Measurements from ENCODE around the gene ZFC3H1.
"Not testable (repeated sequence)": the region's sequence is repeated elsewhere in the genome, so short reads cannot be mapped to it uniquely, and the experiment has no call there.

The ZFC3H1 gene, protein sequence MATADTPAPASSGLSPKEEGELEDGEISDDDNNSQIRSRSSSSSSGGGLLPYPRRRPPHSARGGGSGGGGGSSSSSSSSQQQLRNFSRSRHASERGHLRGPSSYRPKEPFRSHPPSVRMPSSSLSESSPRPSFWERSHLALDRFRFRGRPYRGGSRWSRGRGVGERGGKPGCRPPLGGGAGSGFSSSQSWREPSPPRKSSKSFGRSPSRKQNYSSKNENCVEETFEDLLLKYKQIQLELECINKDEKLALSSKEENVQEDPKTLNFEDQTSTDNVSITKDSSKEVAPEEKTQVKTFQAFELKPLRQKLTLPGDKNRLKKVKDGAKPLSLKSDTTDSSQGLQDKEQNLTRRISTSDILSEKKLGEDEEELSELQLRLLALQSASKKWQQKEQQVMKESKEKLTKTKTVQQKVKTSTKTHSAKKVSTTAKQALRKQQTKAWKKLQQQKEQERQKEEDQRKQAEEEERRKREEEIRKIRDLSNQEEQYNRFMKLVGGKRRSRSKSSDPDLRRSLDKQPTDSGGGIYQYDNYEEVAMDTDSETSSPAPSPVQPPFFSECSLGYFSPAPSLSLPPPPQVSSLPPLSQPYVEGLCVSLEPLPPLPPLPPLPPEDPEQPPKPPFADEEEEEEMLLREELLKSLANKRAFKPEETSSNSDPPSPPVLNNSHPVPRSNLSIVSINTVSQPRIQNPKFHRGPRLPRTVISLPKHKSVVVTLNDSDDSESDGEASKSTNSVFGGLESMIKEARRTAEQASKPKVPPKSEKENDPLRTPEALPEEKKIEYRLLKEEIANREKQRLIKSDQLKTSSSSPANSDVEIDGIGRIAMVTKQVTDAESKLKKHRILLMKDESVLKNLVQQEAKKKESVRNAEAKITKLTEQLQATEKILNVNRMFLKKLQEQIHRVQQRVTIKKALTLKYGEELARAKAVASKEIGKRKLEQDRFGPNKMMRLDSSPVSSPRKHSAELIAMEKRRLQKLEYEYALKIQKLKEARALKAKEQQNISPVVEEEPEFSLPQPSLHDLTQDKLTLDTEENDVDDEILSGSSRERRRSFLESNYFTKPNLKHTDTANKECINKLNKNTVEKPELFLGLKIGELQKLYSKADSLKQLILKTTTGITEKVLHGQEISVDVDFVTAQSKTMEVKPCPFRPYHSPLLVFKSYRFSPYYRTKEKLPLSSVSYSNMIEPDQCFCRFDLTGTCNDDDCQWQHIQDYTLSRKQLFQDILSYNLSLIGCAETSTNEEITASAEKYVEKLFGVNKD (N-terminal part only)

DNA sequence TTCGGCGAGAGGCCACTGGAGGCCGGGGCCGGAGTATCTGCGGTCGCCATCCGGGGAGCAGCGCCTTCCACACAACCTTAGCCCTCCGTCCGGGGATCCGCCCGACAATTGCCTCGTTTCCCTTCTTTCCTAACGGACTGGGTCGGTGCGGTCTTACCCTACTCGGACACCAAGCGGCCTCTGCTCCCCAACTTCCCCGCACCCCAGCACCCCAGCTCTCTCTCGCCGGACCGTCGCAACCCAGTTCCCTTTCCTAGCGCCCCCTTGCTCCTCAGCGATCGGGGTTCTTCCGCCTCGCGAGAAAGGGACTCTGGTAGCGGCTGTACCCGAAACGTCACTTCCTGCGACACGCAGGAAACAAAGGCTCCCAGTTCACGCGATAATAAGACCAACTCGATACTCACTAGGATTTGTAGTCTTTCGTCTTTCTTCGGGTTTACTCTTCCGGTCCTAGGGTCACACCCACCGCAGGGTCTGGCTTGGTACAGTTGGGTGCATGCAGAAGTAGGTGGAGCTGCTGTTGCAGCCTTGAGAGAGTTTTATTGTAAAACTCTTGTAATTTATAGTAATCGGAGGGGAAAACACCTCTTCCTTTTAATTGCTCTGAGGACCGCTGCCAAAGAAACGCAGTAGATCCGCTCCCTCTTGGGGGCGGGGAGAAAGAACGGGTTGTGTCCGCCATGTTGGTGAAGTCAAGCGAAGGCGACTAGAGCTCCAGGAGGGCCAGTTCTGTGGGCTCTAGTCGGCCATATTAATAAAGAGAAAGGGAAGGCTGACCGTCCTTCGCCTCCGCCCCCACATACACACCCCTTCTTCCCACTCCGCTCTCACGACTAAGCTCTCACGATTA, at the start of gene ZFC3H1, which contains the start of gene THAP2:
TSS of gene ZFC3H1 (minus strand) at position 288 of the 850 bp plus-strand sequence. CDS start at position 50, 238 bp downstream.
TSS of gene THAP2 (plus strand) at position 741 of the 850 bp plus-strand sequence. CDS start 209 bp downstream, outside the sequence.
- peak; percentile 80 for DNase-seq (ENCODE audit: low spot score)

DNA sequence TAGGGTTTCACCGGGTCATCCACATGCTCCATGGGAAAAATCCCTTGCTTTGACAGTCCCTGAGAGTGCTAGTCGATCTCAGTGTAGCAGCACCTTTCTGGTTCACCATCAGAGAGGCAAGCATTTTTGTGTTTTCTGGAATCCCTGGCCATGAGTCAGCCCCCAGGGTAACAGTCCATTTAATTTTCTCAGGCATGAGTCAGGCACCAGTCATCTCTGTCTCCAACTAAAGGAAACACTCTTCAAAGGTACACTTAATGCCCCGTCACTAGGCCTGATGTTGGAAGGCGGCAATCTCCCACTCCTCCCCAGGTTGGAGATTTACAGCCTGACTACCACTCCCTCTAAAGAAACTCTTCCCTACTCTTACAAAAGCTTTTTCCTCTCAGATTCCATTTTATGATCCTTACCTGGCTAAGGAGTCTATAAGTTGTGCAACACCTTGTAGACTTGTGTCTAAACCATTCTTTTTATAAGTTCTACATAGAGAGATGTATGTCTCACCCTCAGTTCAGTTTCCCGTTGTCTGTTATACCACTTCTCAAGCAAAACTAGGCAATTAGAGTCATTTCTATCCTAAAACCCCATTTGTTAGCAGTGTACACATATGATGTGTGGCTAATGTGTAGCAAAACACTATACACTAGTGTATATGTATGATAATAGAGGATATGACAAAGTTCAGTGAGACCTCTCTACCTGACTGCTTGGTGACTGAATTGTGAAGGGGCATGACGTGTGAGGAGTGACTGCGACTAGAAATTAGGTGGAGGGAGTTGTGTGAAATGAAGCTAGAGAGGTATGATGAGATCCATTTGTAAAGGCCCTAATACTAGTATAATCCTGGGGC, 46.9 kb upstream of the ZFC3H1 start:
- DNase-seq (ENCODE audit: low spot score): no peak

DNA sequence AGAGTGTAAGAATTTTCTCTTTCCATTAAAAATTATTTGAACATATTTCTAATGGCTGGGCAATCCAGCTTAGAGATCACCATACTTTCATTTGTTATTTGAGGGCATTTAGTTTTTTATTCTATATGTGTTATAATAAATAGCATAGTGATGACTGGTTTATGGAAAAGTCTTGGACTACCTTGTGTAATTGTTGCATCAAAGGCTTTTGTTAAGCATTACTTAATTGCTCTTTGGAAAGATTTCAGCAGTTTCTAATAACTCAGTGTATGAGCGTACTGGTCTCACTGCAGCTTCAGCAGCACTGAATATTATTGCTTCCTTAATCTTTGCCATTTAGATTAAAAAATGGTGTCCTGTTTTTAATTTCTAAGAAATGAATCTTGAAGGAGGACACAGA, 45.0 kb upstream of the ZFC3H1 start:
- no peak for DNase-seq (ENCODE audit: low spot score)

DNA sequence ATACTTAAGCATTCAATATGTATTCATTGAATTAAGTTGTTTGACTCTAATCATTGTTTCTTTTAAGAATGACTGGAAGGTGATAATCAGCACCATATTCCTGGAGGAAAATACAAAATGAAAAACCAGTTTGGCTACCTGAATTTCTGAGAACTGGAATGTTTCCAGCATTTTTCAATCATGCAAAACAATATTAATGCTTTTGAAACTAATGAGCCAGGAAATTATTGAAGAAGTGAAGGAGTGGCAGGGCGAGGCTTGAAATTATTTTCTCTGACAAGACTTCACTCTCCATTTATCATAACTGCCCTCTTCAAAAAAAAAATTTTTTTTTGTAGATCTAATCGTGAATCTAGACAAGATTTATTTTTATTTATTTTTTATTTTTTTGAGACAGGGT, 41.3 kb upstream of the ZFC3H1 start:
- no peak for DNase-seq (ENCODE audit: low spot score)

DNA sequence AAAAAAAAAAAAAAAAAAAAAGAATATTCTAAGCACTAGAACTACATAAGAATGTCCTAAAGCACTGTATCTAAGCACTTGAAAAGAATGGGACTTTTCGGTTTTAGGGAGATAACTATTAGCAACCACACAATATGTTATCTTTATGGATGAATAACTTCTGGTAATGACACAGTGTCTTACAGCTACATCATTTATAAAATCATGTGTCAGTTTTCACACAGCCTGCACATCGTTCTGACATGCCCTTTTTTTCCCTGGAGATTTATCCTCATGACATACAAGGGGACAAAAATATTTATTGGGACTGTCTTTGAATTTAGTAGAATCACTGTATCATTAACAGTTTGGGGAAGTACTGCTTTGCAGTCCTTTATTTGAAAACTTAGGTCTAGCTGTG, 39.6 kb upstream of the ZFC3H1 start:
- no peak for DNase-seq (ENCODE audit: low spot score)

DNA sequence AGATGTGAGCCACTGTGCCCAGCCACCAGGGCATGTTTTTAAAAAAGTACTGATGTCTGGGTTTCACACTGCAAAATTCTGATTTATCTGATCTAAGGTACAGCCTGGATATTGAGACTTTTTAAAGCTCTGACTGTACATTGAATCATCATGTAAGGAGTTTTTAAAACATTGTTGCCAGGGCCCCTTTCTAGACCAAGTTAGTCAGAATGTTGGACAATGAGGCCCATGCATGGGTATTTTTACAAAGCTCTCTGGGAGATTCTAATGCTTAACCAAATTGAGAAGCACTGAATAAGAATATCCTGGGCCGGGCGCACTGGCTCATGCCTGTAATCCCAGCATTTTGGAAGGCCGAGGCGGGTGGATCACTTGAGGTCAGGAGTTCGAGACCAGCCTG, 38.9 kb upstream of the ZFC3H1 start:
- no peak for DNase-seq (ENCODE audit: low spot score)

DNA sequence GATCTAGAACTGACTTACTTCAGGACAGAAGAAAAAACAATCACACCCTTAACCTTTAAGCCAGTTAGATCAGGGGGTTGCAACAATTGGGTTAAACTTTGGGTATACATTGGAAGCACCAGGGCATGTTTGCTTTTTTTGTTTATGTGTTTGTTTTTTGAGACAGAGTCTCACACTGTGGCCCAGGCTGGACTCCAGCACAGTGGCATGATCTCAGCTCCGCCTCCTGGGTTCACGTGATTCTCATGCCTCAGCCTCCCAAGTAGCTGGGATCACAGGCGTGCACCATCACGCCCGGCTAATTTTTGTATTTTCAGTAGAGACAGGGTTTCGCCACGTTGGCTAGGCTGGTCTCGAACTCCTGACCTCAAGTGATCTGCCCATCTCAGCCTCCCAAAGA, 38.5 kb upstream of the ZFC3H1 start:
- DNase-seq (ENCODE audit: low spot score): not testable (repeated sequence)

DNA sequence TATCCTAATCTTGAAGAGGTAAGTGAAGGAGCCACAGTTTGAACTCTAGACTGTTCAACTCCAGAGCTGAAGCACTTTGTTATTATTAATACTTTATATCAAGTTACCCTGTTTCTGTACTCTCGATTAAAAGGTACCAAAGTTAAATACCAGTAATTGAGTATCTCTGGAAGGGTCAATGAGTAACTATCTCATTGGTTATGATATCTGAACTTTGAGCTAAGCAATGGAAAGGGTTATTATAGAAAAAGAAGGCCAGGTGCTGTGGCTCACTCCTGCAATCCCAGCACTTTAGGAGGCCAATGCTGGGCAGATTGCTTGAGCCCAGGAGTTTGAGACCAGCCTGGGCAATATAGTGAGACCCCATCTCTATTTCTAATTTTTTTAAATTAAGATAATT, 32.1 kb upstream of the ZFC3H1 start:
- no peak for DNase-seq (ENCODE audit: low spot score)

DNA sequence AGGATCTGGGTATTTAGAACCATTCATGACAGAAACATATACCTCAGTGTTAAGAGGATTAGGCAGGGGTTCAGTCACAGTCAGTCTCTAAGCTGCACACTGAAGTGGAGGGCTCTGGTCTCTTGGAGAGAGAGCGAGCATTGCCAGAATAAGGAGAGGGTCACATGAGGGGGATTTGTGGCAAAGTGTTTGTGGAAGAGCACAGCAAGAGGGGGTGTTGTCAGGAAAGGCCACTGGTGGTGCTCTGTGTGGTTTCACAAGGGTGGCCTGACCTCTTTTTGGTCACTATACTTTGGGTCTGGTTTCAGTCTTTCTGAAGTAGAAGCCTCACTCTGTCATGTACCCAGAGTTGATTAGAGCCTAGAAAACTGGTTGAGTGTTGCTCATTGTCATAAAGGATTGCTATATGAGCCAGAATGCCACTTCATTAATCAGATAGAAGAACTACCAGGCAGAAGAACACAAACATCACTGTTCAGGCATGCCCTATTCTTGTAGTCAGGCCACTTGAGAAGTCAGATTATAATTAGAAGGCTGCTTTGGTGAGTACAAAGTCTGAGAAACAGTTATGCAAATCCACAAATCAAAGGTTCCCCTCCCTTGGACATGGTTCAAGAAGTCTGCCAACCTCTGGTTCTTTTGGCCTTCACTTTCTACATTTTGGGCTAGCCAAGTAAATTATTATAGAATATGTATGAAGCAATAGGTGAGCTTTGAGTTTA, 30.6 kb upstream of the ZFC3H1 start:
- no peak for DNase-seq (ENCODE audit: low spot score)

DNA sequence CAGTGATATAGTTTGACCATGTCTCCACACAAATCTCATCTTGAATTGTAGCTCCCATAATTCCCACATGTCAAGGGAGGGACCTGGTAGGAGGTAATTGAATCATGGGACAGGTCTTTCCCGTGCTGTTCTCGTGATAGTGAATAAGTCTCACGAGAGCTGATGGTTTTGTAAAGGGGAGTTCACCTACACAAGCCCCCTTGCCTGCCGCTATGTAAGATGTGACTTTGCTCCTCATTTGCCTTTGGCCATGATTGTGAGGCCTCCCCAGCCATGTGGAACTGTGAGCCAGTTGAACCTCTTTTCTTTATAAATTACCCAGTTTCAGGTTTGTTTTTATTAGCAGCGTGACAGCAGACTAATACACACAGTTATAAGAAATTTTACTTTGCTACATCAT, 30.0 kb upstream of the ZFC3H1 start:
- not testable (repeated sequence) for DNase-seq (ENCODE audit: low spot score)

DNA sequence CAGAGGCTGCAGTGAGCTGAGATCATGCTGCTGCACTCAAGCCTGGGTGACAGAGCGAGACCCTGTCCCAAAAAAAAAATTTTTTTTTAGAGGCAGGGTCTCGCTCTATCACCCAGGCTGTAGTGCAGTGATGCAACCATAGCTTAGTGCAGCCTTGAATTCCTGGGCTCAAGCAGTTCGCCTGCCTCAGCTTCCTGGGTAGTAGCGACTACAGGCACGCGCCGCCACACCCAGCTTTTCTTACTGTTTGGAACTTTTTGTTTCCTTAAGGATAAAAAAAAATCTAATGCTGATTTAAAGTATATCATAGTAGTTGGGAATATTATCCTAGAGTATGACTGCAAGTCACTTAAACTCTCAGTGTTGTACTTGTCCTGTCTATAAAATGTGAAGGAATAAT, 29.5 kb upstream of the ZFC3H1 start:
- no peak for DNase-seq (ENCODE audit: low spot score)

DNA sequence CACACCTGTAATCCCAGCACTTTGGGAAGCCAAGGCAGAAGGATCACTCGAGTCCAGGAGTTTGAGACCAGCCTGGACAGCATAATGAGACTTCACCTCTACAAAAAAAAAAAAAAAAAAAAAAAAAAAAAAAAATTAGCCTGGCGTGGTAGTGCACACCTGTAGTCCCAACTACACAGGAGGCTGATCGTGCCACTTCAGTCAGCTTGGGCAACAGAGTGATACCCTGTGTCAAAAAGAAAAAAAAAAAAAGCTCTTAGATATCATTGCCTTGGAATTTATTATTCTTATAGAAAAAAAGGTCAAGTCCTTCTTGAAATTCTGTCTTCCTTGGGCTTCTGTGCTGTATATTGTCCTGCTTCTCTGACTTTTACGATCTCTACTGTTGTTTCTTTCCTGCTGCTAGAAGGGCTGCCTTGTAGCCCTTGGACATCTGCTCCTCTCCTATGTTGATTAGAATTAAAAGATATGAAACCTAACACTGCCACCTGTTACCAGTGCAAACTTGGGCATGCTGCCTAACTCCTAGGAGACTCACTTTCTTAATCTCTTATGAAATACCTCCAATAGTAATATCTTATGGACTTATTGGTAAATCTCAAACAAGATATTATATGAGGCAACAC, 28.0 kb upstream of the ZFC3H1 start:
- no peak for DNase-seq (ENCODE audit: low spot score)

DNA sequence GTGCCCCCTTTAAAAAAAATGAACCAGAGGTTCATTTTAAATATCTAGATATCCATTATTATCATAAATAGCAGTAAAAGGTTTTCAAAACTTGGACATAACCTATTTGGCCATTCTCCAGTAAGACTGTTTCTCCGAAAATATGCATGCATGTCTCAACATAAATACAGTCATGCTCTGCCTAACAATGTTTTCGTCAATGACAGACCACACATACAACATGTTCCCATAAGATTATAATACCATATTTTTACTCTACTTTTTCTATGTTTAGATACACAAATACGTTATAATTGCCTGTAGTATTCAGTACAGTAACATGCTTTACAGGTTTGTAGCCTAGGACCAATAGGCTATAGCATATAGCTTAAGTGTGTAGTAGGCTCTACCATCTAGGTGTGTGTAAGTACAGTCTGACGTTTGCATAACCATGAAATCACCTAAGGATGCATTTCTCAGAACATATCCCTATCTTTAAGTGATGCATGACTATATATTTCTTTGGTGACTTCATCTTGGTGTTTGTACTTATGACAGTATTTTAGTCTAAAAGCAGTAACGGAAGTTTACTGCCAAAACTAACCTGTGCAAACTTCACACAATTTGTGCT, 25.4 kb upstream of the ZFC3H1 start:
- no peak for DNase-seq (ENCODE audit: low spot score)

DNA sequence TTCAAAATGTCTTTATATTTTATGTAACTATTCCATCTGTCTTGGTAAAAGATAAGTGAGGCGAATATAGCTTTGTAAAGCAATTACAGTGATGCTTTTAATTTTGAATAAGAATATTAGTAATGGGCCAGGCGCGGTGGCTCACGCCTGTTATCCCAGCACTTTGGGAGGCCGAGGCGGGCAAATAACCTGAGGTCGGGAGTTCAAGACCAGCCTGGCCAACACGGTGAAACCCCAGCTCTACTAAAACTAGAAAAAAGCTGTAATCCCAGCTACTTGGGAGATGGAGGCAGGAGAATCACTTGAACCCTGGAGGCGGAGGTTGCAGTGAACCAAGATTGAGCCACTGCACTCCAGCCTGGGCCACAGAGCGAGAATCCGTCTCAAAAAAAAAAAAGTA, 23.5 kb upstream of the ZFC3H1 start:
- DNase-seq (ENCODE audit: low spot score): not testable (repeated sequence)

DNA sequence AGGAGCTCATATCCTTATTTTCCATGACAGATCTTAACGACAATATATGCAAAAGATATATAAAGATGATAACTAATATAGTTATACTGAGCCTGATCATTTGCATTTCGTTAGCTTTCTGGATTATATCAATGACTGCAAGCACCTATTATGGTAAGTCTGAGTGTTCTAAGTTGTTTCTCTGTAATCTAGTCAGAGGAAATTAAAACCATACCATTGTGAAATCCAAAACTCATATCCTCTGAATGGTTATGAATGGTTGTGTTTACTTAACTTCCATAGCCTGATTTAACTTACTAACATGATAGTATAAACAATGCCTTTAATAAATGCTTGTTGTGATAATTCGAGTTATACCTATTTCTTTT, 23.0 kb upstream of the ZFC3H1 start:
- DNase-seq (ENCODE audit: low spot score): no peak

DNA sequence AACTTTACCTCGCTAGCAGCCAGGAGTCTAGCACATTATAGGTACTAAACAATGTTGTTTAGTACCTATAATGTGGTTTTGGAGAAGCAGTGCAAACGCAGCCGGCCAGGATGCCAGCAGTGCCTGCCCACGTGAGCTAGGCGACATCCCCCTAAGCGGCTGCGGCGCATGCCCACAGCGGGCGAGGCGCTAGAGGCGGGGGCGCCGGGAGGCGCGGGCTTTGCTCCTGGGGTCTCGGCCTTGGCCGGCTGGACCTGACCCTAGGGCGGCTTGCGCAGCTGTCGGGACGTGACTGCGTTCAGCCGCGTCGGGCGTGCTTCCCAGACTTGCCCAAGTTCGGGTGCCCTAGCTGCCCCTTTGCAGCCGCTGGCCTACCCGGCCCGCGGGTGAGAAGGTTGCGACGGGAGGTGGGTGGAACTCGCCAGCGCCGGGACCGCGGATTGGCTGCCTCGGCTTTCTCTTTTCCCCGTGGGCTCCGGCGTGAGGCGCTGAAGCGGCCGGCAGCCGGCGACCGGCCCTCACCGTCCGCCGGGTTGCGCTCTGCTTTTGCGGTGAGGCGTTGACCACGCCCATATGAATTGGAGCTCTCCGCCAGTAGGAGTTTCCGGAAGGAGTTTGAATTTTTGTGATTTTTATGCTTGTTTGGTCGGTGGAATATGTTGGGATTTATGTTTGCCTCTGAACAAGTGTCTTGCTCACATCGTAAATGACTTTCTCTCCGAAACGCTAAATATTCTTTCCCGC, 22.4 kb upstream of the ZFC3H1 start, which contains the start of gene TMEM19:
TSS of gene TMEM19 (plus strand) at position 169 of the 744 bp plus-strand sequence. CDS start 599 bp downstream, outside the sequence.
- DNase-seq (ENCODE audit: low spot score): peak; percentile 83

DNA sequence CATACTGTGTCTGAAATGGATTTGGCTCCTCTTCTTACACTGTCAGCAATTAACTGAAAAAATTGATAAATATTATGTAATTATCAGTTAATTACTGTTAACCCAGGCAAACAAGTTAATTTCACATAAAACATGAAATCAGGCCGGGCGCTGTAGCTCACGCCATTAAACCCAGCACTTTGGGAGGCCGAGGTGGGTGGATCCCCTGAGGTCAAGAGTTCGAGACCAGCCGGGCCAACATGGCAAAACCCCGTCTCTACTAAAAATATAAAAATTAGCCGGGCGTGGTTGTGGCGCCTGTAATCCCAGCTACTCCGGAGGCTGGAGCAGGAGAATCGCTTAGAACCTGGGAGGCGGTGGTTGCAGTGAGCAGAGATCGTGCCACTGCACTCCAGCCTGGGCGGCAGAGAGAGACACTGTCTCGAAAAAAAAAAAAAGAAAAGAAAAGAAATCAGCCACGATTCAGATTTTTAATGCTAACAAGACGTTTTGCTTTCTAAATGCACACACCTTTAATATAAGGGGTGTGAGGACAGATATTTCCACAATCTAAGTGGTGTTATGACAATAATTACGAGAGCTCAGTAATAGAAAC, 21.8 kb upstream of the ZFC3H1 start:
- DNase-seq (ENCODE audit: low spot score): no peak

Measured in HuH-7 (cell line).